Endothelial cell (in vitro differentiated cells): Measurements from ENCODE around the gene DDX51. TPM values are rescaled to one million over a fixed set of nuclear protein-coding genes. Genes with fewer than 3 reads are reported as not detected.
A peak's percentile ranks its signal among the peaks of the same experiment; 100 is the strongest.

ENCODE experiments used
- DNase-seq: peaks from one replicate; pipeline ENCODE4 v3.0.0; 2021; ENCODE audit warnings: low spot score
- H3K27ac Mint-ChIP-seq: one replicate; pipeline ENCODE4 v1.8.0; 2021; ENCODE audit warnings: mixed read lengths, inconsistent platforms; ENCODE audit not compliant: unreplicated experiment
- H3K27me3 Mint-ChIP-seq: one replicate; pipeline ENCODE4 v1.8.0; 2021; ENCODE audit warnings: mild to moderate bottlenecking, moderate library complexity, mixed read lengths, inconsistent platforms; ENCODE audit not compliant: unreplicated experiment
- H3K36me3 Mint-ChIP-seq: one replicate; pipeline ENCODE4 v1.8.0; 2021; ENCODE audit warnings: mild to moderate bottlenecking, low read depth, mixed read lengths, inconsistent platforms; ENCODE audit not compliant: unreplicated experiment
- H3K4me1 Mint-ChIP-seq: one replicate; pipeline ENCODE4 v1.8.0; 2021; ENCODE audit warnings: mild to moderate bottlenecking, mixed read lengths, inconsistent platforms; ENCODE audit not compliant: unreplicated experiment
- H3K4me3 Mint-ChIP-seq: one replicate; pipeline ENCODE4 v1.8.0; 2021; ENCODE audit warnings: mild to moderate bottlenecking, mixed read lengths, inconsistent platforms; ENCODE audit not compliant: unreplicated experiment
- H3K9me3 Mint-ChIP-seq: one replicate; pipeline ENCODE4 v1.8.0; 2021; ENCODE audit warnings: mixed read lengths, inconsistent platforms; ENCODE audit not compliant: unreplicated experiment
- total RNA-seq: library from RNA; stranded (reverse); fragmentation: NEBNext Ultra II Directional; extraction: Animal tissue kit (Norgen Biotek cat#: 25700); gene quantifications from one replicate; pipeline ENCODE4 v1.2.1, GENCODE V29; 2021; ENCODE audit not compliant: unreplicated experiment
- TF ChIP-seq, protein P1 (sequence below): fragments of 200-600 bp; sonication (generic); IDR thresholded peaks from one replicate; pipeline ENCODE4 v1.5.0; 2021; ENCODE audit warnings: antibody characterized with exemption; ENCODE audit not compliant: unreplicated experiment

Gene DDX51
- total RNA-seq, 1 donor from 2014 or later, result 16.1 TPM

DNA sequence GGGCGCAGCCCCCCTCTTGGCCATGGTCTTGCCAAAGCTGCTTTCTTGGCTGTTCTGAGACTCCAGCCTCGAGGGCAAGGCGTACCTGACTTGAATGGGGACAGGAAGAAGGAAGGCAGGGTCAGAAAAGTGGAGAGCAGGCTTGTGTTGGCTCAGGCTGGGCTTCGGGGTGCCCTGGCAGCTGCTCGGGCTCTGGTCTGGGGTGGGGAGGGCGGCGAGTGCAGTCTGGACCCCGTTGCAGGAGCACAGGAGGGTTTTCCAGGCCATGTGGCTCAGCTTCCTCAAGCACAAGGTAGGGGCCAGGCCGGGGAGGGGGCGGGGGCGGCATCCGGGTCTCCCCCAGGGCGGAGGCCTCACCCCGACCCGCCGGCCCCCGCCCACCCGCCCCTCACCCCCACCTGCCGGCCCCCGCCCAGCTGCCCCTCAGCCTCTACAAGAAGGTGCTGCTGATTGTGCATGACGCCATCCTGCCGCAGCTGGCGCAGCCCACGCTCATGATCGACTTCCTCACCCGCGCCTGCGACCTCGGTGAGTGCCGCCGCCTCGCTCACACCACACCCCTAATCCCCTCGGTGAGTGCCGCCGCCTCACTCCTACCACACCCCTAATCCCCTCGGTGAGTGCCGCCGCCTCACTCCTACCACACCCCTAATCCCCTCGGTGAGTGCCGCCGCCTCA lies 4.4 kb upstream of the DDX51 start:
- H3K36me3 Mint-ChIP-seq, result peaks cover 12% of the 10 kb centered on the region
- no peak overlapping the region for H3K4me3 Mint-ChIP-seq
- TF ChIP-seq, protein P1, sequence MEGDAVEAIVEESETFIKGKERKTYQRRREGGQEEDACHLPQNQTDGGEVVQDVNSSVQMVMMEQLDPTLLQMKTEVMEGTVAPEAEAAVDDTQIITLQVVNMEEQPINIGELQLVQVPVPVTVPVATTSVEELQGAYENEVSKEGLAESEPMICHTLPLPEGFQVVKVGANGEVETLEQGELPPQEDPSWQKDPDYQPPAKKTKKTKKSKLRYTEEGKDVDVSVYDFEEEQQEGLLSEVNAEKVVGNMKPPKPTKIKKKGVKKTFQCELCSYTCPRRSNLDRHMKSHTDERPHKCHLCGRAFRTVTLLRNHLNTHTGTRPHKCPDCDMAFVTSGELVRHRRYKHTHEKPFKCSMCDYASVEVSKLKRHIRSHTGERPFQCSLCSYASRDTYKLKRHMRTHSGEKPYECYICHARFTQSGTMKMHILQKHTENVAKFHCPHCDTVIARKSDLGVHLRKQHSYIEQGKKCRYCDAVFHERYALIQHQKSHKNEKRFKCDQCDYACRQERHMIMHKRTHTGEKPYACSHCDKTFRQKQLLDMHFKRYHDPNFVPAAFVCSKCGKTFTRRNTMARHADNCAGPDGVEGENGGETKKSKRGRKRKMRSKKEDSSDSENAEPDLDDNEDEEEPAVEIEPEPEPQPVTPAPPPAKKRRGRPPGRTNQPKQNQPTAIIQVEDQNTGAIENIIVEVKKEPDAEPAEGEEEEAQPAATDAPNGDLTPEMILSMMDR, result no peak
- no peak for DNase-seq
- peaks cover 15% of the 10 kb centered on the region for H3K27me3 Mint-ChIP-seq
- H3K27ac Mint-ChIP-seq, result no peak overlapping the region
- no peaks in the 10 kb centered on the region for H3K9me3 Mint-ChIP-seq
- H3K4me1 Mint-ChIP-seq, result peaks cover 9% of the 10 kb centered on the region

DNA sequence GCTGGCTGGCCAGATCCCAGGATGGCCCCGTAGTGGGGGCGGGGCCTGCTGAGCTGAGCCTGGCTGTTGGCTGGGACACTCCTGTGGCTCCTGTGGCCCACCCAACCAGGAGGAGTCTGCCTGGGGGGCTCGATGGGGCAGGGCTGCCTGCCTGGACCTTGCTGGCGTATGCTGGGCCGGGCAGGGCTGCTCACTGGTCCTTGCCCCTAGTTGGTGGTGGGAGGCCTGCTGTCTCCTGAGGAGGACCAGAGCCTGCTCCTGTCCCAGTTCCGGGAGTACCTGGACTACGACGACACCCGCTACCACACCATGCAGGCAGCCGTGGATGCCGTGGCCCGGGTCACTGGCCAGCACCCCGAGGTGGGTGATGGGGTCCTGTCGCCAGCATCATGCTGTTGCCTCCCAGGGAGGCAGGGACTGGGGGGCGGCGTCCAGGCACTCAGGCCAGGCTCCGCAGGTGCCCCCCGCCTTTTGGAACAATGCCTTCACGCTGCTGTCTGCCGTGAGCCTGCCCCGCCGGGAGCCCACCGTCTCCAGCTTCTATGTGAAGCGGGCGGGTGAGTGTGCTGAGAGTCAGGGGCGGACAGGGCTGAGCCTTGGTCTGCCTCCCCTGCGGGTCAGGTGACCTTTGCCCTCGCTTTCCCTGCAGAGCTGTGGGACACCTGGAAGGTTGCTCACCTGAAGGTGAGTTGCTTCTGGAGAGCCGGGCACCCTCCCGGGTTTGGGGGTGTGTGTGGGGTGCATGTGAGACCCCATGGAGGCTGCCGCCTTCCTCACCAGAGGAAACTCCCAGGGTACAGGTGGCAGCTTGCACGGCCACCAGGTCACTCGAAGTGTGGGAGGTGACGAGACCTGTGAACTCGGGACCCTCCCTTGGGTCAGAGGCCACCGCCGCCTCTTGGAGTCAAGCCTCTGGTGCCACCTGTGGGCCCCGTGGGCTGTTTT lies 3.6 kb upstream of the DDX51 start:
- H3K9me3 Mint-ChIP-seq, result no peaks in the 10 kb centered on the region
- H3K27me3 Mint-ChIP-seq, result peaks cover 18% of the 10 kb centered on the region
- DNase-seq, result no peak
- TF ChIP-seq, protein P1, result no peak
- no peak overlapping the region for H3K4me3 Mint-ChIP-seq
- peaks cover 12% of the 10 kb centered on the region for H3K4me1 Mint-ChIP-seq
- no peak overlapping the region for H3K27ac Mint-ChIP-seq
- peaks cover 16% of the 10 kb centered on the region for H3K36me3 Mint-ChIP-seq

DNA sequence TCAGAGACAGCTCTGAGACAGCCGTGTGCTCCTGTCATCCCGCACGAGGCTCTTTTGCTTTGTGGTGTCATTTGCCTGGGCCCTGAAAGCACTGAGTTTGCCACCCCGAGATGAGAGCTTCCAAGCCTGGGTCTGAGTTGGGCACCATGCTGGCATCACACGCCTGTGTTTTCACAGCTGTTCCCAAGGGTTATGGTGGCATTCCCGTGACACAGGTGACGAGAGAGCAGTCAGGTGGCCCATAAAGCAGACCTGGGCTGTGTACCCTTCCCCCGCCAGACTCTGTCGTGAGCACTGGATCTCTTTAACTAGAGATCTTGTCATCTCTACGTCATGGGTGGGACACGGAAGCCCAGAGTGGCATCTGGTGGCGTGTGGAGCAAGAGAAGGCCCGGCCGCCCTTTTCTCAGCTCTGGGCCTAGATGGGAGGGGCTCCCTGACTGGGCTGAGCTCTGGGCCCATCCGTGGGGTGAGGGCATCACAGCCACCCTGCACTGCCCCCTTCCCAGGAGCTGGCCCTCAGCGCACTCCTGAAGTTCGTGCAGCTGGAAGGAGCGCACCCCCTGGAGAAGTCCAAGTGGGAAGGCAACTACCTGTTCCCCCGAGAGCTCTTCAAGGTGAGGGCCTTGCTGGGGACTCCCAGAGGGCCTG lies 2.8 kb upstream of the DDX51 start:
- TF ChIP-seq, protein P1, result no peak
- peak overlapping the region; percentile 78 for H3K4me3 Mint-ChIP-seq
- H3K9me3 Mint-ChIP-seq, result no peaks in the 10 kb centered on the region
- peaks cover 16% of the 10 kb centered on the region for H3K36me3 Mint-ChIP-seq
- peaks cover 12% of the 10 kb centered on the region for H3K4me1 Mint-ChIP-seq
- no peak for DNase-seq
- peaks cover 18% of the 10 kb centered on the region for H3K27me3 Mint-ChIP-seq
- no peak overlapping the region for H3K27ac Mint-ChIP-seq

DNA sequence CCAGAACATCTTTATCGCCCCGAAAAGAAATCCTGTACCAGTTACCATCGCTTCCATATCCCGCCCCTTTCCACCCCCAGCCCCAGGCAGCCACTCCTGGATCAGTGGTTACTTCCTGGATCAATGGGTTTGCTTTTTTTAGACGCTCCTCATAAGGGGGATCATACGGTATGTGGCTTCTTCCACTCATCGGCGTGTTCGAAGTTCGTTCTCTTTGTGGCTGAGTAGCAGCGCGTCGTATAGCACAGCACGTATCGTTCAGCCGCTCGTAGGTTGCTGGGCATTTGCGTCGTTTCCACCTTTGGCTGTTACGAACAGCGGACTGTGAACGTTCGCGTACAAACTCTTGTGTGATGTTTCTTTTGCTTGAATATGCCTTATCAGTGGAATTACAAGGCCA lies 2.0 kb upstream of the DDX51 start:
- Mint-ChIP-seq H3K4me1 (peaks cover 12% of the 10 kb centered on the region), H3K4me3 (peak overlapping the region; percentile 78), H3K27ac (peak overlapping the region; percentile 15), H3K36me3 (peaks cover 16% of the 10 kb centered on the region), H3K27me3 (peaks cover 18% of the 10 kb centered on the region), H3K9me3 (no peaks in the 10 kb centered on the region)
- DNase-seq, result no peak
- TF ChIP-seq, protein P1, result no peak
